ENCODE data around the gene GLOD4. TPM values are rescaled to one million over a fixed set of nuclear protein-coding genes. Genes with fewer than 3 reads are reported as not detected.

Gene GLOD4
- polyA plus RNA-seq, 3 donors, result 41.8 to 50.7 (median 50.6) TPM

DNA sequence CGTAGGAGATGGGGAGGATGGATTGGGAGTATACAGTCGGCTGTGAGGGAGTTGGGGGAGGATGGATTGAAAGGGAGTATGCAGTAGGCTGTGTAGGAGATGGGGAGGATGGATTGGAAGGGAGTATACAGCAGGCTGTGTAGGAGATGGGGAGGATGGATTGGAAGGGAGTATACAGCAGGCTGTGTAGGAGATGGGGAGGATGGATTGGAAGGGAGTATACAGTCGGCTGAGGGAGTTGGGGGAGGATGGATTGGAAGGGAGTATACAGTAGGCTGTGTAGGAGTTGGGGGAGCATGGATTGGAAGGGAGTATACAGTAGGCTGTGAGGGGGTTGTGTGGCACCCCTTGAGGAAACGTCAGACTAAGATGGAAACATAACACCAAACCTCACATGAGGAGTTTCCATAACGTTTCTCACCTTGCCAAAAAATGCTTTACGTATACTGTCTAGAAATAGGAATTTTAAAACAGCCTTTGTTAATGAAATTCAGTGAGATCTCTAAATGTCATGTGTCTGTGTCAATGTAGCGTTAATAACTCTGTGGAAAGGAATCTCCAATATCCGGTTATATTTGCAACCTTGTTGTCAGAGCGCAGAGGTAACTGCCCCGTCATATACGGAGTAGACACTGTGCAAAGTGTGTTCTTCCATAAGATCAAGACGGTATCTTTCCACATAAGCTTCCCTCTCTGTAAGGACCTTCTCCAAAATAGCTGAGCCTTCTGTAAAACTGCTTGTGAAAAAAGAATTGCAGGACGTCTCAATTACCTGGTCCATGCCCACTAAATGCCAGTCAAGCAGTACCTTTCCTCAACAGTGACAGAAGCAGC, 61.2 kb downstream of the GLOD4 start:
- Mint-ChIP-seq H3K27ac (no peak overlapping the region), H3K4me3 (no peak overlapping the region), H3K4me1 (no peaks in the 10 kb centered on the region), H3K27me3 (ENCODE audit: low read depth in 3 of 3) (peaks cover 4 to 7% (median 5%) of the 10 kb centered on the region in 3 donors), H3K9me3 (peaks cover 0 to 3% (median 0%) of the 10 kb centered on the region in 7 donors), H3K36me3 (no peaks in the 10 kb centered on the region)
- H3K4me2 ChIP-seq (replicated peaks; ENCODE audit: extremely low read depth, low read length, poor library complexity, severe bottlenecking), result no peak overlapping the region
- no peak overlapping the region for H3K4me3 ChIP-seq (replicated peaks in 1 of 3; ENCODE audit: low read depth in 2 of 3, low read length in 3 of 3)
- no peak overlapping the region for H3K9ac ChIP-seq (ENCODE audit: insufficient read depth, low read length, poor library complexity, severe bottlenecking)
- no peaks in the 10 kb centered on the region for H4K20me1 ChIP-seq (ENCODE audit: insufficient read depth, low read length)
- TF ChIP-seq, protein P1, sequence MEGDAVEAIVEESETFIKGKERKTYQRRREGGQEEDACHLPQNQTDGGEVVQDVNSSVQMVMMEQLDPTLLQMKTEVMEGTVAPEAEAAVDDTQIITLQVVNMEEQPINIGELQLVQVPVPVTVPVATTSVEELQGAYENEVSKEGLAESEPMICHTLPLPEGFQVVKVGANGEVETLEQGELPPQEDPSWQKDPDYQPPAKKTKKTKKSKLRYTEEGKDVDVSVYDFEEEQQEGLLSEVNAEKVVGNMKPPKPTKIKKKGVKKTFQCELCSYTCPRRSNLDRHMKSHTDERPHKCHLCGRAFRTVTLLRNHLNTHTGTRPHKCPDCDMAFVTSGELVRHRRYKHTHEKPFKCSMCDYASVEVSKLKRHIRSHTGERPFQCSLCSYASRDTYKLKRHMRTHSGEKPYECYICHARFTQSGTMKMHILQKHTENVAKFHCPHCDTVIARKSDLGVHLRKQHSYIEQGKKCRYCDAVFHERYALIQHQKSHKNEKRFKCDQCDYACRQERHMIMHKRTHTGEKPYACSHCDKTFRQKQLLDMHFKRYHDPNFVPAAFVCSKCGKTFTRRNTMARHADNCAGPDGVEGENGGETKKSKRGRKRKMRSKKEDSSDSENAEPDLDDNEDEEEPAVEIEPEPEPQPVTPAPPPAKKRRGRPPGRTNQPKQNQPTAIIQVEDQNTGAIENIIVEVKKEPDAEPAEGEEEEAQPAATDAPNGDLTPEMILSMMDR (IDR thresholded peaks at IDR 0.05), result no peak
- DNase-seq, result no peak
- H3K27me3 ChIP-seq (ENCODE audit: control insufficient read depth in 2 of 2, insufficient read depth in 2 of 2, low read length in 2 of 2), result no peaks in the 10 kb centered on the region
- no peak overlapping the region for H3K27ac ChIP-seq (ENCODE audit: low read depth in 1 of 2, low read length in 2 of 2)
- no peaks in the 10 kb centered on the region for H3K36me3 ChIP-seq (replicated peaks in 1 of 2; ENCODE audit: control insufficient read depth in 1 of 2, insufficient read depth in 2 of 2, low read length in 2 of 2)
- H3K79me2 ChIP-seq (ENCODE audit: insufficient read depth, low read length), result no peaks in the 10 kb centered on the region
- H2AFZ ChIP-seq (ENCODE audit: insufficient read depth, low read depth, low read length, poor library complexity, severe bottlenecking), result no peak overlapping the region
- H3K4me1 ChIP-seq (ENCODE audit: control insufficient read depth in 1 of 2, insufficient read depth in 2 of 2, low read length in 2 of 2), result no peaks in the 10 kb centered on the region
- 94% methylated on average over 7 of the region's 13 CpGs for WGBS (ENCODE audit: insufficient coverage)
- H3K9me3 ChIP-seq (replicated peaks in 1 of 2; ENCODE audit: control insufficient read depth in 1 of 2, insufficient read depth in 1 of 2, low read length in 2 of 2), result no peaks in the 10 kb centered on the region
- intact Hi-C loops (cut with micrococcal nuclease), result no loop called here

DNA sequence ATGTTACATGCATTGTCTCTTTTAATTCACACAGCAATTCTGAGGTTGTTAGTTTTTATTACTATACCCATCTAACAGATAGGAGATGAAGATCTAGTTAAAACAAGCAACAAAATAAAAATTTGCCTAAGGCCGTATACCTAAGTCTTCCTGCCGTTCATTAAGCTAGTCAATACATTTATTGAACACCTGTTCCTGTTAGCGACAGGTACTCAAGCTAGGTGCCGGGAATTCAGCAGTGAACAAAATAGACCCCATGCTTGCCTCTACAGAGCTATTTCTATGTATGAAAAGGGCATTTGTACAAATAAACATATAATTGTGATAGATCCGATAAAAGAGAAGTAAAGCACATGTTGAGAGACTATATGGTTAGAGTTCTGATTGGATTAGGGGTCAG, 64.0 kb downstream of the GLOD4 start:
- Histone ChIP-seq H3K4me1 (ENCODE audit: control insufficient read depth in 1 of 2, insufficient read depth in 2 of 2, low read length in 2 of 2) (peaks cover 16 to 22% of the 10 kb centered on the region in 2 donors), H3K36me3 (replicated peaks in 1 of 2; ENCODE audit: control insufficient read depth in 1 of 2, insufficient read depth in 2 of 2, low read length in 2 of 2) (no peaks in the 10 kb centered on the region), H2AFZ (ENCODE audit: insufficient read depth, low read depth, low read length, poor library complexity, severe bottlenecking) (no peak overlapping the region), H4K20me1 (ENCODE audit: insufficient read depth, low read length) (peaks cover 5% of the 10 kb centered on the region), H3K27me3 (ENCODE audit: control insufficient read depth in 2 of 2, insufficient read depth in 2 of 2, low read length in 2 of 2) (no peaks in the 10 kb centered on the region), H3K79me2 (ENCODE audit: insufficient read depth, low read length) (peaks cover 15% of the 10 kb centered on the region), H3K4me3 (replicated peaks in 1 of 3; ENCODE audit: low read depth in 2 of 3, low read length in 3 of 3) (no peak overlapping the region), H3K27ac (ENCODE audit: low read depth in 1 of 2, low read length in 2 of 2) (no peak overlapping the region), H3K9me3 (replicated peaks in 1 of 2; ENCODE audit: control insufficient read depth in 1 of 2, insufficient read depth in 1 of 2, low read length in 2 of 2) (no peaks in the 10 kb centered on the region), H3K4me2 (replicated peaks; ENCODE audit: extremely low read depth, low read length, poor library complexity, severe bottlenecking) (no peak overlapping the region), H3K9ac (ENCODE audit: insufficient read depth, low read length, poor library complexity, severe bottlenecking) (no peak overlapping the region)
- H3K27ac Mint-ChIP-seq, result no peak overlapping the region
- H3K27me3 Mint-ChIP-seq (ENCODE audit: low read depth in 3 of 3), result peaks cover 5 to 10% (median 7%) of the 10 kb centered on the region in 3 donors
- no CpG with 5 or more reads among the region's 5 CpGs for WGBS (ENCODE audit: insufficient coverage)
- DNase-seq, result no peak
- TF ChIP-seq, protein P1 (IDR thresholded peaks at IDR 0.05), result no peak
- intact Hi-C loops (cut with micrococcal nuclease), result loop anchor here (5.0 kb wide), 1 partner anchor 34 kb away; the partner anchor contains the start of gene GEMIN4 (in 2 of the 2)
- peaks cover 11% of the 10 kb centered on the region for H3K4me1 Mint-ChIP-seq
- no peaks in the 10 kb centered on the region for H3K9me3 Mint-ChIP-seq
- no peak overlapping the region for H3K4me3 Mint-ChIP-seq
- no peaks in the 10 kb centered on the region for H3K36me3 Mint-ChIP-seq

Other genes starting within 250 kb of the GLOD4 start
- gene VPS53, start 67.4 kb downstream of the GLOD4 start, polyA plus RNA-seq, result 10 to 100 TPM in 1 of 3 donors, 1 to 10 TPM in 2; 3.9 to 20.7 (median 8.5) TPM
- gene TLCD3A, start 49.7 kb downstream of the GLOD4 start, polyA plus RNA-seq, result 1 to 10 TPM in 1 of 3 donors, under 1 TPM in 2; 0.09 to 1.8 (median 0.13) TPM
- gene GEMIN4, start 30.0 kb downstream of the GLOD4 start, polyA plus RNA-seq, result 10 to 100 TPM in 2 of 3 donors, 1 to 10 TPM in 1; 8.8 to 10.6 (median 10.1) TPM
- 10 to 100 TPM in 2 of 3 donors, 1 to 10 TPM in 1; 9.3 to 15.4 (median 12.8) TPM for gene MRM3, start 73 bp upstream of the GLOD4 start, polyA plus RNA-seq
- not detected for gene NXN, start 197.5 kb upstream of the GLOD4 start, polyA plus RNA-seq
- 10 to 100 TPM in 2 of 3 donors, 1 to 10 TPM in 1; 3.2 to 13.6 (median 13.1) TPM for gene TIMM22, start 214.8 kb upstream of the GLOD4 start, polyA plus RNA-seq